NT2/D1 (cell line): ENCODE results near the gene CHD5.

Source experiments
- YY1 ChIP-seq: IDR thresholded peaks from 2 replicates; pipeline ENCODE4 v1.6.1; 2011; ENCODE audit not compliant: insufficient read length, insufficient read depth
- ZNF274 ChIP-seq: IDR thresholded peaks from 2 replicates; pipeline ENCODE4 v1.6.1; 2011; ENCODE audit warnings: mild to moderate bottlenecking, low read depth, low read length

DNA sequence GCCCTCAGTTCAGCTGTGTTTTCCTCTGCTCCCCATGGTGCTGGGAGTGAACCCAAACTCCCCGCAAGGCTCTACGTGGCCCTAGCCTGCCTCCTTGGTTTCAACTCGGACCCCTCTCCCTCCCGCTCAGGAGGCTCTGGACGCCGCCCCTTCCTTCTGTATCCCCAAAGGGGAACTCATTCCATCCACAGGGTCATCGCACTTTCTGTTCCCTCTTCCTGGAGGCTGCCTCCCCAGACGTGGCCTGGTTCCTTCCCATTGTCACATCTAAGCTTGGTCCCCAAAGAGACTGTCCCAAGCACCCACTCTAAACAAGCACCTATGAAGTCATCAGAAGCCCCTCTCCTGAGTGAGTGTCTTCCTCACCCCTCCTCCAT is 123.6 kb downstream of the CHD5 start:
- TF ChIP-seq YY1 (no peak), ZNF274 (no peak)
